Omental fat pad (tissue), 4 donors: Measurements from ENCODE around the gene SCARF1. TPM values are rescaled to one million over a fixed set of nuclear protein-coding genes. Genes with fewer than 3 reads are reported as not detected.

Experiments used
- ATAC-seq: fragments of 150-250 bp; one replicate; pipeline ENCODE4 v1.9.1; 2016; ENCODE audit warnings: mild to moderate bottlenecking, moderate library complexity; ENCODE audit not compliant: low FRiP score
- DNase-seq: peaks from one replicate; pipeline ENCODE4 v3.0.0-alpha.2; 2019; ENCODE audit warnings: low spot score
- CTCF ChIP-seq, 3 donors: fragments of 450-650 bp; IDR thresholded peaks; one replicate each; pipeline ENCODE4 v1.5.1; 2016 to 2017; ENCODE audit warnings: antibody characterized with exemption in 3 of 3, mild to moderate bottlenecking in 3 of 3, moderate library complexity in 2 of 3
- total RNA-seq, 4 donors: library from RNA; depleted of rRNA; stranded (reverse); fragments of >200 nt; gene quantifications; one replicate each; pipeline ENCODE4 v1.1.0, GENCODE V29; 2016

The SCARF1 gene
- total RNA-seq, 4 donors from 2014 or later = 7.2 to 43.0 (median 18.8) TPM

GRCh38 chr17:1639549-1640180 is 5.9 kb downstream of the SCARF1 start:
- no peak for DNase-seq
- ATAC-seq = no peak
- TF ChIP-seq CTCF (IDR thresholded peaks at IDR 0.05) = no peak

DNA sequence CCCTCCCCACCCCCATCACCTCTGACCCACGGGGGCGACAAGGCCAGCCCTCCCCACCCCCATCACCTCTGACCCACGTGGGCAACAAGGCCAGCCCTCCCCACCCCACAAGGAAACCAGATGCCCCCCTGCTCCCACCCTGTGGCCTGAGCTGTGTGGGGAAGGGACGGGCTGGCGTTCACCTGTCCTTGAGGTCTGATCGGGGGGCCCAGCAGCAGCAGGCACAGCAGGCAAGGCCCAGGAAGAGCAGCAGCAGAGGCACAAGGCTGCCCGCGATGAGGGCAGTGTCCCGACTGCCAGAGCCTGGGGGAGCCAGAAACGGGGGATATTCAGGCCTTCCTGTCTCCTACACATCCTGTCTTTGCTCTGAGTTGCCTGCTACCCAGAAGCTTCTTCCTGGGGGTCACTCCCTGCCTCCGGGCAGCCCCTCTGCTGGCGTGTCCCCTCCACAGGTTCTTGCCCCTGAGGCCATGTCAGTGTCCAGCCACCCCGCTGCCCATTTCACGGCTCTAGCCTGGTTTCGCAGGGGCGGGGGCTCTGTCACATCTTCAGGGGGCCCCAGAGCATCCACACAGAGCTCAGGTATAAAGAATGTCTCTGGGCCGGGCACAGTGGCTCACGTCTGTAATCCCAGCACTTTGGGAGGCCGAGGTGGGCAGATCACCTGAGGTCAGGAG is 6.8 kb downstream of the SCARF1 start:
- no peak for ATAC-seq
- no peak for TF ChIP-seq CTCF (IDR thresholded peaks at IDR 0.05)
- DNase-seq = no peak

GRCh38 chr17:1638171-1638590 is 7.4 kb downstream of the SCARF1 start:
- DNase-seq (no peak), ATAC-seq (no peak)
- no peak for TF ChIP-seq CTCF (IDR thresholded peaks at IDR 0.05)

DNA sequence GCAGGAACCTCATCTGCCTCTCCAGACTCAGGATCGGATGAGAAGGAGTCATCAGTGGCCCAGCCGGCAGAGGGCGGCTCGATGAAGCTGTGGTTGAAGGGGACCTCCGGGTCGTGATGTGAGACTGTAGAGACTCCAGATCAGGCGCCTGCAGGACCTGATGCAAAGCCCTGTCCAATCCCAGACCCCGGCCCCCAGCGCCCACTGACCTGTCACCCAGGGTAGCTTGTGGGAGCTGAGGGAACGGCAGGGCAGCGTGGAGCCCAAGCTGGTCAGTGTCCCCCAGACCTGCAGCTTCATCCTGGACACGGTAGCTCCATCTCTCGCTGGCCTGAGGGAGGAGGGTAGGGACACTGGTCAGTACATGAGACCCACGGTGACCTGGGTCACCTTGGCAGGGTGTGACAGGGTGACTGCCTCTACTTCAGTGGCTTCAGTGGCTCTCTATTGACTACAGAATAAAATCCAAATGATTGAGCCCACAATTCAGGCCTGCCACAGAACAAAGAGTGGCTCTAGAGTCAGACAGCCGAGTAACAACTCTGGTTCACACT is 8.7 kb downstream of the SCARF1 start:
- no peak for TF ChIP-seq CTCF (IDR thresholded peaks at IDR 0.05)
- no peak for ATAC-seq
- DNase-seq = no peak

DNA sequence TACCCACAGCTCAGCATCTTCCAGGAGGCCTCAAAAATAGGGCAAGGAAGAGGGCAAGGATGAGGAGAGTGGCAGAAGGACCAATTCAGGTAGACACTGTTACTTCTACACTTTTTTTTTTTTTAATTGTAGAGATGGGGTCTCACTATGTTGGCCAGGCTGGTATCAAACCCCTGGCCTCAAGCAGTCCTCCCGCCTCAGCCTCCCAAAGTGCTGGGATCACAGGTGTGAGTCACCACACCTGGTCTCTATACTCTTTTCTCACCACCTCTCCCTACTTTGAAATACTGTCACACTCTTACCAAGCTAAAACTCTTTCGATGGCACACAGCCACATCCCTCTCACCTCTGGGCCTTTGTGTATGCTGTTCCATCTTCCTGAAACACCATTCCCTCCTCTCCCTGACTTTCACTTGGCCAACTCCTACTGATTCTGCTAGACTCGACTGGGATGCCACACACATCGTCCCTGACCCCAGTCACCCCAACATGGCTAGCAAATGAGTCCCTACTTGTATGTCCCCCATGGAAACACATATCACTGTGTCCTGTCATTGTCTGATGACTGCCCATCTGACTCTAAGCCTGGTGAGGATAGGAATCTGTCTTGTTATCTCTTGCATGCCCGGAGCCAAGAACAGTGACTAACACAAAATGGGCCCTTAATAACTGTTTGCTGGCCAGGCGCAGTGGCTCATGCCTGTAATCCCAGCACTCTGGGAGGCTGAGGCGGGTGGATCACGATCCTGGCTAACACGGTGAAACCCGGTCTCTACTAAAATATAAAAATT is 9.7 kb downstream of the SCARF1 start:
- DNase-seq (no peak), ATAC-seq (no peak)
- TF ChIP-seq CTCF (IDR thresholded peaks at IDR 0.05) = no peak

DNA sequence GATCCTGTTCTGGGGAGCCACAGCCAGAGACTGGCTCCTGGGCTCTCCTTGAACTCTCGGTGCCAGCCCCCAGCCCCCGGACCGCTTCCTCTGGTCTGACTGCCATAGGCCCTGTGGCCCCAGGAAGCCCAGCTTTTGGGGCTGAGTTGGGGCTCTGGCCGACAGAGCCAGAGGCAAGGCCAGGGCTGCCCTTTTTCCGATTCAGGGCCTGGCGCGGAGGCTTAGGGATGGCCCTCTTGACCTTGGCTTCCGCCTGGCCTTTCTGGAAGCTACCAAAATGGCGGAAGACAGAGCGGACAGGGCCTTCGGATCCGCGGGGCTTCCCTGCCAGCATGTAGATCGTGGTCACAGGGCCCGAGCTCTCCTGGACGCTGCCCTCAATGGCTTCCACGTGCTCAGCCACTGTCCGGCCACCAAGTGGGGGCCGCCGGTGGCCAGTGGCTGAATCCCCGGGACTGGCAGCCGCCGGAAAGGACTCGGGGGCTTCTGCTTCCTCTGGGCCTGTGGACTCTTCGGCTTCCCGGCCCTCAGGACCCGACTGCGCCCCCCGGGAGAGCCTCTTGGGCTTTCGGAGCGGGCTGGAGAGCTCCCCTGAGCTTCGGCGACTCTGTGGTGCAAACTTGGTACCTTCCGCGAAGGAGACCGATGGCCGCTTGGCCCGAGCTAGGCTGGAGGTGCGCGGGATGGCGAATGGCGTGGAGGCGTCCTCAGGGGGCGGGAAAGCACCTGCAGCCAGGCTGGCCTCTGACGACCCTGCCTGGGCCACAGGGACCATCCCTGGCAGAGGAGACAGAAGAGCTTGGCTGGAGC is 10.5 kb downstream of the SCARF1 start:
- TF ChIP-seq CTCF (IDR thresholded peaks at IDR 0.05) = no peak
- no peak for DNase-seq
- no peak for ATAC-seq
